GM12878 (cell line): ENCODE data around the gene CLBA1. TPM values are rescaled to one million over a fixed set of nuclear protein-coding genes. Genes with fewer than 3 reads are reported as not detected.

ENCODE experiments used
- ATF3 ChIP-seq: IDR thresholded peaks from 2 replicates; pipeline ENCODE4 v1.6.1; 2011; ENCODE audit warnings: low read depth, mild to moderate bottlenecking, low read length, moderate library complexity, borderline replicate concordance; ENCODE audit errors: extremely low read depth
- BCL11A ChIP-seq: IDR thresholded peaks from 2 replicates; pipeline ENCODE4 v1.6.1; 2011; ENCODE audit warnings: low read depth, low read length
- BCL3 ChIP-seq: IDR thresholded peaks from 2 replicates; pipeline ENCODE4 v1.6.1; 2011; ENCODE audit warnings: borderline replicate concordance, low read depth, mild to moderate bottlenecking, moderate library complexity, low read length; ENCODE audit not compliant: insufficient read depth, poor library complexity, severe bottlenecking
- BCLAF1 ChIP-seq: fragments of 450-650 bp; IDR thresholded peaks from 2 replicates; pipeline ENCODE4 v1.6.1; 2017; ENCODE audit warnings: antibody characterized with exemption, mild to moderate bottlenecking, moderate library complexity
- BHLHE40 ChIP-seq, 2 experiments: fragments of 450-650 bp in 1 of 2; IDR thresholded peaks; 2 replicates each; pipeline ENCODE4 v1.6.1; 2011 to 2017; ENCODE audit warnings: low read depth in 2 of 2, borderline replicate concordance in 1 of 2, improper control_type of control experiment in 1 of 2, low read length in 1 of 2, mild to moderate bottlenecking in 1 of 2
- CHD1 ChIP-seq: IDR thresholded peaks from 2 replicates; pipeline ENCODE4 v1.6.1; 2012; ENCODE audit warnings: low read depth, low read length, improper control_type of control experiment
- CHD4 ChIP-seq: fragments of 200-600 bp; sonication (generic); IDR thresholded peaks from 2 replicates; pipeline ENCODE4 v1.6.1; 2016; ENCODE audit warnings: mild to moderate bottlenecking
- CREB1 ChIP-seq: IDR thresholded peaks from 2 replicates; pipeline ENCODE4 v1.6.1; 2012; ENCODE audit warnings: low read depth, mild to moderate bottlenecking, inconsistent platforms
- GATAD2B ChIP-seq: fragments of 450-650 bp; conservative IDR thresholded peaks from 2 replicates; pipeline ENCODE4 v1.6.1; 2017; ENCODE audit warnings: low read depth, mild to moderate bottlenecking, moderate library complexity
- HDAC6 ChIP-seq: fragments of 200-600 bp; sonication (generic); IDR thresholded peaks from one replicate; pipeline ENCODE4 v1.8.0; 2017; ENCODE audit warnings: antibody characterized with exemption; ENCODE audit not compliant: unreplicated experiment
- IKZF1 ChIP-seq: fragments of 450-650 bp; conservative IDR thresholded peaks from 2 replicates; pipeline ENCODE4 v1.6.1; 2017; ENCODE audit warnings: antibody characterized with exemption, mild to moderate bottlenecking
- JUNB ChIP-seq: IDR thresholded peaks from 2 replicates; pipeline ENCODE4 v1.6.1; 2016; ENCODE audit warnings: antibody characterized with exemption, mild to moderate bottlenecking
- MXI1 ChIP-seq: fragments of 150-350 bp; IDR thresholded peaks from 2 replicates; pipeline ENCODE4 v1.6.1; 2011; ENCODE audit warnings: low read depth, mild to moderate bottlenecking, inconsistent platforms, low read length, improper control_type of control experiment
- PAX8 ChIP-seq: fragments of 450-650 bp; IDR thresholded peaks from 2 replicates; pipeline ENCODE4 v1.6.1; 2017; ENCODE audit warnings: mild to moderate bottlenecking, moderate library complexity
- PBX3 ChIP-seq: IDR thresholded peaks from 2 replicates; pipeline ENCODE4 v1.6.1; 2011; ENCODE audit warnings: mild to moderate bottlenecking, low read depth, low read length, moderate library complexity; ENCODE audit not compliant: insufficient replicate concordance
- PML ChIP-seq: IDR thresholded peaks from 2 replicates; pipeline ENCODE4 v1.6.1; 2012; ENCODE audit warnings: low read length, inconsistent platforms
- POU2F2 ChIP-seq: IDR thresholded peaks from 3 replicates; pipeline ENCODE4 v1.6.1; 2011; ENCODE audit warnings: low read depth, mild to moderate bottlenecking, low read length, borderline replicate concordance
- RELA ChIP-seq: fragments of 450-650 bp; IDR thresholded peaks from 2 replicates; pipeline ENCODE4 v1.8.0; 2014; ENCODE audit warnings: borderline replicate concordance; ENCODE audit not compliant: partially characterized antibody
- YBX1 ChIP-seq: fragments of 450-650 bp; IDR thresholded peaks from 2 replicates; pipeline ENCODE4 v1.6.1; 2016; ENCODE audit warnings: antibody characterized with exemption
- ZNF622 ChIP-seq: fragments of 450-650 bp; IDR thresholded peaks from 2 replicates; pipeline ENCODE4 v1.6.1; 2017; ENCODE audit warnings: mild to moderate bottlenecking, inconsistent platforms
- ZNF687 ChIP-seq: fragments of 450-650 bp; IDR thresholded peaks from 2 replicates; pipeline ENCODE4 v1.6.1; 2017; ENCODE audit warnings: mild to moderate bottlenecking, moderate library complexity
- polyA plus RNA-seq, 11 experiments: library from polyadenylated mRNA; depleted of rRNA in 4 of 11; unstranded in 6 of 11; stranded (reverse) in 5 of 11; fragments of >200 nt; fragmentation: Nextera tagmentation in 4 of 11; fragmentation: Illumina TruSeq in 1 of 11; extraction: Ambion mirVana in 4 of 11; extraction: Trizol in 1 of 11; gene quantifications; 1 replicate in 1 of 11; 2 replicates in 10 of 11; pipeline versions ENCODE4 v1.2.1 to v1.2.3, GENCODE V29; 2011 to 2016; ENCODE audit warnings: inconsistent platforms in 2 of 11, missing spikeins in 2 of 11, low read depth in 1 of 11
- total RNA-seq, 4 experiments: library from RNA; depleted of rRNA in 3 of 4; stranded (reverse); fragments of >200 nt in 3 of 4; fragmentation: Illumina TruSeq in 1 of 4; extraction: Trizol in 1 of 4; gene quantifications; 2 replicates each; pipeline versions ENCODE4 v1.2.1 to v1.2.3, GENCODE V29; 2013 to 2021

CLBA1 gene
- total and polyA plus RNA-seq, 10 of the 15 experiments (the other 5 are each of a cell fraction or from before 2014, with no cell fraction given), result 0.07 to 1.1 (median 0.62) TPM; not detected in 1

- TF ChIP-seq PML (no peak), GATAD2B (no peak), JUNB (no peak), CHD1 (no peak), BCL3 (no peak), CREB1 (0 out of 2 replicates have a peak, but pooled peaks have one; percentile 11), PBX3 (peak; percentile 34), RELA (no peak), MXI1 (no peak; the same call in 1 of the 2 replicates), BCL11A (no peak), HDAC6 (no peak), ZNF687 (no peak), YBX1 (no peak), CHD4 (no peak), ATF3 (no peak), ZNF622 (no peak), BHLHE40 (IDR thresholded peaks at IDR 0.05; ENCODE audit: borderline replicate concordance in 1 of 2, low read depth in 2 of 2, low read length in 1 of 2) (no peak), PAX8 (no peak), BCLAF1 (no peak), POU2F2 (0 out of 3 replicates have a peak, but pooled peaks have one; percentile 3), IKZF1 (peak; percentile 63; the same call in 1 of the 2 replicates)
Measured at GRCh38 chr14:105021656-105022275, 36.2 kb downstream of the CLBA1 start (continued).
